Measurements from ENCODE around the gene MTR.
"Not testable (repeated sequence)": the region's sequence is repeated elsewhere in the genome, so short reads cannot be mapped to it uniquely, and the experiment has no call there.

The MTR gene

DNA sequence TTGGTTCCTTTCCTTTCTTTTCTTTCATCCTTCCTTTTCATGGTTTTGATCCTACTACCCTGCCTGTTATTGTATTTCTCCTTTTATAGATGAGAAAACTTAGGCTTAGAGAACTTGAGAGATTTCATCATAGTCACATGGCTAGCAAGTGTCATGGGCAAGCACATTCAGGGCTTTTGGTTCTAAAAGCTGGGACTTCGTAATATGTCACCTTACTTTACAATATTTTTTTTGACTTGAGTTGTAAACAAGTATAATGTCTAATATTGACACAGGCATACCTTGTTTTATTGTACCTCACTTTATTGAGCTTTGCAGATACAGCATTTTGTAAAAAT, 70.7 kb downstream of the MTR start:
- no peak for DNase-seq

DNA sequence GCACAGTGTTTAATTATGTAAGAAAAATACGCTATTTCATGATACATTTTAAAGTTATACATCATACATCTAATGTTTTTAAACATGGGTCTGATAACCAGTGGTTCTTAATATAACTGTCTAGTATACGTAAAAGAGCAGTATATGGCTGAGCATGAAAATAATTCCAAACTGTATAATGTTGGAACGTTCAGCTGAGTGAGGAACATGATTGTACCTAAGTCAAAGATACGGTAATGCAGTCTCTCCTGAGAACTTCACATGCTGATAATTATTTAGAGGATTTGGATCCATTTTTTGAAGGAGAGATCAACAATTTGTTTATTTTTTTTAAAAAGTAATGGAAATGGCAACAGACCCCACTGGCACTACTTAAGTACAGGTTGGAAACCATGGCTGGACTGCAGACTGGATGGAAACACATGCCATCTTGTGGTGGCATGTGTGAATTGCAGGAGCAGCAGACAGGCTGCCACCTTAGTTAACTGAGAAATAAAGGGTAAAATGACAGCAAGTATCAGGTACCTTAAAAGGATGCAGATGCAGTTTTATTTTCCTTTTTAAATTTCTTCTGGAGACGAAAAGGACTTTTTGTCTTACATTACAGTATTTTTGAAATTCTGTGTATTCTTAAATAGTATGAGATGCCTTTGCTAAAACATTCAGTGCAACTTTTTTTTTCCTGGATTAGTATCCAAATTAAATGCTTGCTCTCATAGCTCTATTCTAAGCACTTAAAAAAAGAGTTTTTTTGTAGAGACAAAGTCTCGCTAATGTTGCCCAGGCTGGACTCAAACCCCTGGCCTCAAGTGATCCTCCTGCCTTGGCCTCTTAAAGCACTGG, 73.8 kb downstream of the MTR start:
- peak in 1 of 2 experiments; percentile 35 for DNase-seq

DNA sequence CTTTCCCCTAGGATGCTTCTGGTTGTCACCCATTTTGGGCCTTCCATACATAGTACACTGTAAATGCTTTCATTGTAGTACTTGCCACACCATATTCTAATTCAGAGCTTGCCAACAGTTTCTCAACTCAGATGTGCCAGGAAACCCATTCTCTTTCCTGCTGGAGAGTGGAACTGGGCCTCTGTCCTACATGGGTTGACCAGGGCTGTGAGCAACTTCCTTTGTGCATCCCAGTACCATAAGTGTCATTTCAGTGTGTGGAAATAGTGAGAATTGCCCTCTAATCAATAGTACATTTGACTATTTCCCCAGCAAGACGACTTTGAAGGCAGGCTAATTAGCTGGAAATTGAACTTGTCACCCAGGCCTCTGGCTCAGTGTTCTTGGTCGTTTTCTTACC, 74.8 kb downstream of the MTR start:
- no peak for DNase-seq

DNA sequence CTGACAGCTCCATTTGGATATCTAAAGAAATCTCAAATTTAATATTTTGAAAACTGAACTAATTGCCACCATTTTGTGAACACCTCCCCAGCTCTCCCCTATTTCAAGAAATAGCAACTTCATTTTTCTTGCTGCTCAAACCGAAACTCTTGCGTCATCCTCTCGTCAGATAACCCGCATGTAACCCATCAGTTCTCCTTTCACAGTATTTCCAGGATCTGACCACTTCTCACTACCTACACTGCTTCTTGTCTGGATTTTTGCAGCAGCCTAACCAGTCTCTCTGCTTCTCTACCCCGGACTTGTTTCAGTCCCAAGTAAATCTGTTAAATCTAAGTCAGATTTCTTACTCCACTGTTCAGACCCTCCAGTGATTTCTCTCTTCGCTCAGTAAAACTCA, 75.6 kb downstream of the MTR start:
- DNase-seq, result no peak

DNA sequence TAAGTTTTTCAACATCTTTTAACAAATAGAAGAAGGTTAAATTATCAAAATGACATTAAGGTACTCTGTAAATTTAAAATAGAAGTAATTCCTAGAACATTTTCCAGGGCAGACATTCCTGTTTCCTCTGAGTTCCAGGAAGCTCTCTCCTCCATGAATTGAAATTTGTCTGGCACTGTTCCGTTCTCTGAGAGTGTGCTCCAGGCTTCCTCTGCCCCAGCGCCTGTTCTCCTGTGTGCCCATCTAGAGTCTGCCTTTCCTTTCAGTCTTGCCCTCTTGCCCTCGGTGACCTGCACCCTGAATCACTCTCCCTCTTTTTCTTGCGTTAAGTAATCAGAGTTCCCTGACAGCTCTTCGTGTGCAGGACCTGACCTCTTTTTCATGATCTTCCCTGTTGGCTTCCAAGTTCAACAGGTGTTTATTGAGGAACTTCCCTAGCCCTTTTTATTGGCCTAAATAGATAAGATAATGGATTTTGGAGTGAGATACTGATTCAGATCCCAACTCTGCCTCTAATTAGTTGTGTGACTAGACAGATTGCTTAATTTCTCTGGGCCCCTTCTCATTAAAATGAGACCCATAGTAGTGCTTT, 77.1 kb downstream of the MTR start:
- no peak for DNase-seq

DNA sequence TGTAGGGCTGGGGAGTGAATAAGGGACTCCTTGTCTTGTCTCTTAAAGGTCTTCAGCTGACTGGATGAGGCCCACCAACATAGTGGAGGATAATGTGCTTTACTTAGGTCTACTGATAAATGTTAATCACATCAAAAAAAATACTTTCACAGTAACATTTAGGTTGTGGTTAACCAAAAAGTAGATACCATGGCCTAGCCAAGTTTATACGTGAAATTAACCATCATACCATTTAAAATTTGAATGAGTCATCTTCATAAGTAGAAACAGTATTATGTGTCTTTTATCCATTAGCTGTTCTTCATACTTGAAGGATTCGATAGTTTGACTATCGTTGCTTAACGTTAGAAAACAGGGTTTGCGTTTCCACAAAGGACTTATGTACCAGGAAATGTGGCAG, 80.9 kb downstream of the MTR start:
- no peak for DNase-seq

DNA sequence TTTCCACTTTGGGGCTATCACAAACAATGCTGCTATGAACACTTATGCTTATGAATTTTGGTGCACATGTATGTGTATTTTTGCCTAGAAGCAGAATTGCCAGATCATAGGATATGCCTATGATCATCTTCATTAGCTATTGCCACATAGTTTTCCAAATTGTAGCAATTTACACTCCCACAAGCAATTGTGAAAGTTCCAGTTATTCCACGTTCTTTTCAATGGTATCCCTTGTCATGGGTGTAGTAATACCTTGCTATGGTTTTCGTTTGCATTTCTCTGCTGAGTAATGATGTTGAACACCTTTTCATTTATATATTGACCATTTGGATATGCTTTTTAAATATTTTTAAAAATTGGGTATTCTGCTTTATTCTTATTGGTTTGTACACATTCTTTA, 82.6 kb downstream of the MTR start:
- DNase-seq, result no peak

DNA sequence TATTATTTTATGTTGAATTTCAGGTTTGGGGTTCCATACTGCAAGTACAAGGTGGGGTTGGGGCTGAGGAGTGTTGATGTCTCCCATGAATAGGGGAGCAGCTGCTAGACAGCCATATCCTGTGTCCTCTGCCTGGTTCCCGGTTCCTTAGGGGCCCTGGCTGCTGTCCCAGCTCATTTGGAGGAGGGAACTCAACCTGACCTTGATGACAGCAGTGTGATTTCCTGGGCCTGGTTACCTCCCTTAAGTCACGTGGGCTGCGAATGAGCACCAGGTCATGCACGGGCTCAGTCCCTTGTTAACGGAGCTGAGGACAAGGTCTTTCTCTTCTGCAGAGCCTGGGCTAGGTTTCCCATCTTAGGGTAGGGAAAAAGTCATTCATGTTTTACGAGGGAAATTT, 85.1 kb downstream of the MTR start:
- DNase-seq, result no peak

DNA sequence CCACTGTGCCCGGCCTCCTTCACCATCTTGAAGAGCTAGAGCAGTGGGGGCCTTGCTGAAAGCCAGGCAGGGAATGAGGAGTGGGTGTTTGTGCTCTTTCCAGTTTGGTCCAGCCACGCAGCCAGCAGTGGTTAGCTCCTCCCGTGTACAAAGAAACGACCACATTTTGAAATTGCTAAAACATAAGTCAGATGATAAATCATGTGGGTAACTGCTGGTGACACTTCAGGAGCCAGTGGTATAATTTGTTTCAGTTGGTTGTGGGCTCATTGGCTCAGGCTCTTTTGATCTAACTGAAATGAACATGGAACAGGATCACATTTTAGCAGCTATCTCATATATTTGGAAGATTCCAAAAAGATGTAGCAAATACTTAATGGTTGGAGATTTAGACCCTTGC, 87.6 kb downstream of the MTR start:
- DNase-seq, result no peak

DNA sequence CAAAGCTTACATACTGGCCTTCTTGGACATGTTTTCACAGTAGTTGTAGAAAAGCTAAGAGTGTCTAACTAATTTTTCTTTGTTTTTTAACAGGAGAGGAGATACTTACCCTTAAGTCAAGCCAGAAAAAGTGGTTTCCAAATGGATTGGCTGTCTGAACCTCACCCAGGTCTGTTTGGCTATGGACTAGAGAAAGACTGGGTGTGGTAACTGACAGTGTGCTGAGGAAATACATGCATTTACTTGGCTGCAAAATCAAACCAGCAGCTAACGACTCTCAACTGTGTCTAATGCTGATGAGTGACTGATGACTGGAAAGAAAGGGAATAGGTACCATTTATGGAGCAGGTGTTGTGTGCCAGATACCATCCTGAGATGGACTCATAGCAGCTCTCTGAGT, 91.1 kb downstream of the MTR start:
- DNase-seq, result no peak

DNA sequence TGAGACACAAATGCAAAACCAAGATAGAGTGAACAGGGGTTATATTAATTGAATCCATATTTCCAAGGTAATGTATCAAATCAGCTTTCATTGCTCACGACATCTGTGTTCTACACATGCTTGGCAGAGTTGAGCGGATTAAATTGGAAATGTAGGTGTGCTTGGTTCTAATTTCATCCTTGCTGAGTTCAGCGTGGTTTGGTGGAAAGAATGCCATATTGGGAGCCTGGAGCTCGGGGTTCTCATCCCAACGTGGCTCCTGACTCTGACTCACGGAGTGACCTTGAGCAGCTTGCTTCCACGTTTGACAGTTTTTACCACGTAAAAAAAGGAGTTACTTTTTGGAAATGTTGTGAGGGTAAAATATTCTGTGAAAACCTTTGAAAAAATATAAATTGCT, 92.0 kb downstream of the MTR start:
- DNase-seq, result peak in 1 of 2 experiments; percentile 29

DNA sequence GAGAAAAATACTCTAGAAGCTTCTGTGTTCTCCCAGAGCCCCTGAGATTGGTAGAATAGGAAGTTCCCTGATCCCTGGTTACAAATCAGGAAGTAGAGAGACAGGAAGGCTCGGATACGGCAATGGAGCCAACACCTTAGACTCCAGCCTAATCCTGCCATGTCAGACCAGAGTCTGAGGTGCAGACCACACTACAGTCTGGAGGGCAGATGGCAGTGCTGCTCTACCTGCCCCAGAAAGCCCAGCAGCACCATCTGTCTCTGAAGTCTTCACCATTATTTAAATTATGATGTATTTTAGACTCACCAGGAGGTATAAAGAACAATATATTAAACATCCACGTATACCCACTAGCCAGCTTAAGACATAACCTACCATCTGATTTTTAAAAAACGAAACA, 93.0 kb downstream of the MTR start:
- DNase-seq, result peak; percentile 55 to 84

DNA sequence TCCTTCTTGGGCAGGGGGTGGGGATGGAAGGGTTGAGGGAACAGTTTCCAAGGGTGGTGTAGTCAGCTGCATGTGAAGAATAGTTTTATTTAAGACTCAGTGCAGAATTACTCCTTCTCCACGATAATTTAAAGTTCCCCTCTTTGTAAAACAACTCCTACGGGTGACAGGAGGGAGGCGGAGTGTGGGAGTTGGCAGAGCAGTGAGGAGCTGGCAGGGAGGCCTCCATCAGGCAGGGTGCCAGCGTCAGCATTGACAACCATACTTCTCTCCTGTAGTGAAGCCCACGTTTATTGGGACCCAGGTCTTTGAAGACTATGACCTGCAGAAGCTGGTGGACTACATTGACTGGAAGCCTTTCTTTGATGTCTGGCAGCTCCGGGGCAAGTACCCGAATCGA, 93.8 kb downstream of the MTR start:
- DNase-seq, result no peak

DNA sequence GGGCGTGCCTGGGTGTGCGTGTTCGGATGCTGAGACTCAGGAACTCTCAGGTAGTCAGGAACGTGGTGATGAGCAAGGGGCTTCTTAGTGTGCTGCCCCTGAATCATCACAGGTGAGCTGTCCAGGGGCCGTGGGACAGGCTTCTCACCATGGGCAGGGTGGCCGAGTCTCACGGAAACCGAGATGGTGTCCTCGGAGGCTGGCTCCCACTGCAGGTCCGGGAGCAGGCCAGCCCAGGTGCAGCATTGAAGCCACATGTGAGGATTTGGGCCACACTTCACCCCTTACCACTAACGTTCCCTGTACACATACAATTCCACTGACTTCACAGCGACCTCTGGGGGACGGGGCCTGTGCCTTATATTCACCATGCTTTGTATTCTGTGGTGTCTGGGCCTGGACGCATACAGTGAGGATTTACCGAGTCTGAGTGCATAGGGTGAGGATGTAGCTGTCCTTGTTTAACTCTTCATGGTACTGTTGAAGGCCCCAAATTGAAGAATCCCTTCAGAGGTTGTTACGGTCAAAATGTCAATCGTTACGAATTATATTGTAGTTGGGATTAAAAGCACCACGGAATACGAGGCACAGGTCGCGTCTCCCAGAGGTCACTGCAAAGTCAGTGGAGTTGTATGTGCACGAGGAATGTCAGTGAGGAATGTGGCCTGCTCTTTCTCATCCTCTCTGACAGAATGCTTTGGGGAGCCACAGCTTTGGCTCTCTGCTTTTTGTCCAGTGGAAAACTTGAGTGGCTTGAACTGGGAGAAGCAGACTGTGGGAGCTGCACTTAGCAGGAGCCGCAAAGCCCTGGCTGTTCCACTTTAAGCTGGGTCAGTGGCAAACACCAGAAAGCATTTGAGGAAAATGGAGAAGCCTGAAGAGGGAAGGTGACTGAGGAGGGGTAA, 95.3 kb downstream of the MTR start:
- no peak for DNase-seq

DNA sequence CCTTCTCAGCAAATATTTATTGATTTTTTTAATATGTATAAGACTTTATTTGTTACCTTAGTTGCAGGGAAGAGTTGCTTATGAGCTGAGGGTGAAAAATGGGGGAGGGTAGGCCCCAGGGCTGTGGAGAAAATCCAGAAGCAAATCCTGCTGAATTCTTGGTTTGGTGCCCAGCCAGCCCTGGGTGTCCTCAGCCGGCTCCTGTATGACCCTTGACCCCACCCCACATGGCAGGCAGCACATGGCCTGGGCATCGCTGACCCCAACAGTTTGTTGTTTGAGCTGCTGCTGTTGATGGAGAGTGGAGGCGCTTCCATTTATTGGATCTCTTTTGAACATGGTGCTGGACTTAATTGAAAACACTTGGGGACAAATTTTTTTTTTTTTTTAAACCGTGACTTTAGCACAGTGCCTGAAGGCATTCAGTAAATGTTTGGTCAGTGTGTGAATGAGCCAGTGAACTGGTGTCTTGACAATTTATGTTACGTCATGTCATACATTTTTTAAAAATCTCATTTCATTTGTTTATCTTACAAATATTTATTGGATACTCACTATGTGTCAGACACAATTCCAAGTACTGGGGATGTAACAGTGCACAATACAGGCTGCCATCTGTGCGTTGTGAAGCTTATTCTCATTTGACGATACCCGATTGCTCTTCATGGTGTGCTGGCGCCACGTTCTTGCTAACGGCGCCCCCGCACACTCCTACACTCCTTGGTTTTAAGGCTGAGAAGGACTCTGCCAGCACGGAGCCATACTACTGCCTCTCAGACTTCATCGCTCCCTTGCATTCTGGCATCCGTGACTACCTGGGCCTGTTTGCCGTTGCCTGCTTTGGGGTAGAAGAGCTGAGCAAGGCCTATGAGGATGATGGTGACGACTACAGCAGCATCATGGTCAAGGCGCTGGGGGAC, 98.8 kb downstream of the MTR start:
- no peak for DNase-seq

DNA sequence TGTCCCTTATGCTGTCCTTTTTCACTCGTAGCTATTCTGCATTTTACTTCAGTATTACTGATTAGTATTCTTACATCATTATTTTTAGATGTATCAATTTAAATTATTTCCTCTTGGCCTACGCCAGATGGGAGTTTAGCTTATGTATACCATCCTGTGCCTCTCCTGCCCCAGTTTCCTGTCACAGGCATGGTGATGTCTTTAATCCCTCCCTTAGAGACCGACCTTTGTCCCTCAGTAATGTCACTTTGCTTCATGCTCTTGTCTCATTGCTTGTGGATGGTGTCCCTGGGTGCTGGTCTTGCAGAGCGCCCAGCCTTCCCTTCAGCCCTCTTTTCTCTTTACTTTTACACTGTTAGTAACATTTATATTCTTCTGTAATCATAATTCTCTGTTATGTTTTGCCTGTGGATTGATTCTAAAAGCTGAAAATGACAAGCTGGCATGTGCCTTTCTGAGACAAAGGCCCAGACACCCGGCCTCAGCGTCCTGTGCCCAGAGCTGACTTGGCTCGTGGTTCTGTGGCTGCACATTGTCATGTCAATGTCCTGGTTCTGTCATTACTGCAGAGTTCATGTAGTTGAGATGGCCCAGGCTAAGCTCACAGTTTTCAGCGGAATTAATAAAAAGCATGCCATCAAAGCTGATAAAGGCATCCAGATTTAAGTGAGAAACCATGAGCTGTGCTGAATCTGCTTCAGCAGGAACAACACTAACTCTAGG, 100.7 kb downstream of the MTR start:
- DNase-seq, result no peak

DNA sequence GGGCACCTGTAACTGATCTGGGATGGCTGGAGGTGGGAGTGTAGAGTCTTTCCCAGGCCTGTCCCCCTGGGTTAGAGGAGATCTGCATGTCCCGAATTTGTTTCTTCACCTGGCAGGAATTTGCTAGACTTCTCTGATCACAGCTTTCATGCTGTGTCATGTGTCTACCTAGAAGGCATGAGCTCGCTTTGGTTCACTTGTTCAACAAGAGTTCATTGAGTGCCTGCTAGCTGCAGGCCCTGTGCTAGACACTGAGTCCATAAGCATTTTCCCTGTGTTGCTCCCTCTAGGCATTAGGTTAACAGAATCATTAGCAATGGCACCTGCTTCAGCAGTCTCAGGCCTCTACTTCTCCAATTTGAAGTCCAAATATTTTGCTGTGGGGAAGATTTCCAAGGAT, 101.6 kb downstream of the MTR start:
- DNase-seq, result no peak

DNA sequence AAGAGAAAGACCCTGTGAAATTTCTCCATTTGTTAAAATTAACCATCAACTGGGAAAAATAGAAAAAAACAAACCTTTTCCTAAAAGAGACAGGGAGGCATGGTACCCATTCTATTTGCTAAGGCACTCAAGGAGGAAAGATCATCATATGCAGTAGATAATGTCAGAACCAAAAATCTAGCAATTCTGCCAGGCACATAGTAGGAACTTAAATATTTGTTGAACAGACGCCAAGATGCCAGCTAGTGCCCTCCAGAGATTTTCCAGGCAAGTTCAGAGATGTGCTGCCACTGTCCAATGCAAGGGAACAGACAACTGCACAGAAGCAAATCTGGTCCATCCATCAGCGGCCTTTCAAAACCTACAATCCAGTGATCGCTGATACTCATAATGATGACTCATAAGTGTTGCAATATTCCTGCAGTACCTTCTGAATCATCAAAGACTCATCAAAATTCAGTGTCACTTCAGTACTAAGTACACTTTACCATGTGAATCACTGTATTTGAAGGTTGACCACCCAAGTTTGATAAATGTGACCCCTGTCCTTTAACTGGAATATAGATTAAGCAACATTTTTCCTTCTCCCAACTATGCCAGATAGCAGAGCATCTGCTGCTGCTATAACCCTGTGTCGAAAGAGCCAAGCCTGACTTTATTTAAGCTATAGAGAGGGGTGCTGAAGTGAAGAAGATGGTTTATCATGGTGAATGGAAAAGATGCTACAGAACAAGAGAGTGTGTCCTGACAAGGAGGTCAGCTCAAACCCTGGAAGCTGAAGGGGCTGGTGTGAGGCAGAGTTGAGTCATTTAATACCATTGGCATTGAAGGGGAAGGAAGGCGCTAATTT, 110.0 kb downstream of the MTR start:
- no peak for DNase-seq

DNA sequence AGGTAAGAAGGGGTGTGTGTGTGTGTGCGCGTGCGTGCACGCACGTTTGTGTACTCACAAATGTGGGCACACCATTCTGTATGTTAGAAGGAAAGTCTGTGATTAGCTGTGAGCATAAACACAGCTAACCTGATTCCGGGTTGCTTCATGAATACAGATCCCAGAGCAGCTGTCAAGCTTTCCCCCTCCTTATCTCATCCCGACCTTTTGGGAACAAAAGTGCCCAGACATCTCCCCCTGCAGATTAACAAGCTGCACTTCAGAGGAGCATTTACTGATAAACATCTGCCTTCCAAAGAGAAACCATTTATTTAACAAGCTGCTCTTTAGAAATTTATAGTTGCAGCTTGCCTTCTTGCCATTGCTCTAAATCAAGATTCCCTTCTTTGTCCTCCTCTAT, 112.1 kb downstream of the MTR start:
- DNase-seq, result peak; percentile 30 to 65

DNA sequence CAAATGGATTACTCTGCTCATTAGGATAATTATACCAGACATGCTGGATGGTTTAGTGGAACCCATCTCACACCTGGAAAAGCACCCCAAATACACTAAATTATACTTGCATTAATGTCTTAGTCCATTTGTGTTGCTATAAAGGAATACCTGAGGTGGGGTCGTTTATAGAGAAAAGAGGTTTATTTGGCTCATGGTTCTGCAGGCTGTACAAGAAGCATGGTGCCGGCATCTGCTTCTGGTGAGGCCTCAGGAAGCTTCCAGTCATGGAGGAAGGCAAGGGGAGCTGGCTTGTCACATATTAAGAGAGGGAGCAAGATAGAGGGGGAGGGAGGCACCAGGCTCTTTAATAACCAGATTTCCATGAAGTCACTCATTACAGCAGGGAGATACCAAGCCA, 113.6 kb downstream of the MTR start:
- no peak for DNase-seq

DNA sequence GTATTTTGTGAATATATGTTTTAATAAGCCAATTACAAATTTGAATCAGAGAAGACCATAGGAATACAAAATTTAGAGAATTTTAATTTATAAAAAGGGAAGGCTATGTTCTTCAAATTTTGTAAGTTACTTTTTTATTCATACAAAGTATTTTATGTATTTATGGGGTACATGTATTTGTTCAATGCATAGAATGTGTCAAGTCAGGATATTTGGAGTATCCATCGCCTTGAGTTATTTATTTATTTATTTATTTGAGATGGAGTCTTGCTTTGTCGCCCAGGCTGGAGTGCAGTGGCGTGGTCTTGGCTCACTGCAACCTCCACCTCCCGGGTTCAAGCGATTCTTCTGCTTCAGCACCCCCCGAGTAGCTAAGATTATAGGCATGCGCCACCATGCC, 116.0 kb downstream of the MTR start:
- DNase-seq, result not testable (repeated sequence)

All from NCI-H524 (cell line).